K562 (cell line): ENCODE results near the gene PARD3.

Source experiments
- GMEB1 ChIP-seq: fragments of 250-450 bp; sonication (Bioruptor Pico); IDR thresholded peaks from 2 replicates; pipeline ENCODE4 v1.4.0; 2020; ENCODE audit warnings: mild to moderate bottlenecking
- POLR2A ChIP-seq: fragments of 450-650 bp; conservative IDR thresholded peaks from 2 replicates; pipeline ENCODE4 v1.6.1; 2016
- POLR2AphosphoS5 ChIP-seq: IDR thresholded peaks from 2 replicates; pipeline ENCODE4 v1.6.1; 2011; ENCODE audit warnings: mild to moderate bottlenecking, low read depth, low read length, moderate library complexity; ENCODE audit not compliant: control insufficient read depth, insufficient read depth

DNA sequence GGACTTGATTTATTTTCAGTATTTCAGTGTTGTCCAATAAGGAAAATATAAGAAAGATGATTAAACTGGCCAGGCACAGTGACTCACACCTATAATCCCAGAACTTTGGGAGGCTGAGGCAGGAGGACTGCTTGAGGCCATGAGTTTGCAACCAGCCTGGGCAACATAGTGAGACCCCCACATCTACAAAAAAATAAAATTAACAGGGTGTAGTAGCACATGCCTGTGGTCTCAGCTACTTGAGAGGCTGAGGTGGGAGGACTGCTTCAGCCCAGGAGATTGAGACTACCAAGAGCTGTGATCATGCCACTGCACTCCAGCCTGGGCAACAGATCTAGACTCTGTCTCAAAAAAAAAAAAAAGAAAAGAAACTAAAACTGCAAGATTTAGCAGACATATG lies 138.0 kb downstream of the PARD3 start:
- TF ChIP-seq POLR2AphosphoS5 (no peak), GMEB1 (CRISPR knock-in tag) (no peak), POLR2A (no peak)
